HG03565 (cell line): Measurements from ENCODE around the gene RINT1.
"Not testable (repeated sequence)": the region's sequence is repeated elsewhere in the genome, so short reads cannot be mapped to it uniquely, and the experiment has no call there.

ENCODE experiments used
- ATAC-seq: cut with Tn5 transposase; IDR thresholded peaks from one replicate; pipeline ENCODE4 v1.9.1; 2021; ENCODE audit warnings: mild to moderate bottlenecking, moderate library complexity; ENCODE audit not compliant: unreplicated experiment

The RINT1 gene

GRCh38 chr7:105596866-105597265 lies 64.9 kb downstream of the RINT1 start:
- ATAC-seq = no peak

DNA sequence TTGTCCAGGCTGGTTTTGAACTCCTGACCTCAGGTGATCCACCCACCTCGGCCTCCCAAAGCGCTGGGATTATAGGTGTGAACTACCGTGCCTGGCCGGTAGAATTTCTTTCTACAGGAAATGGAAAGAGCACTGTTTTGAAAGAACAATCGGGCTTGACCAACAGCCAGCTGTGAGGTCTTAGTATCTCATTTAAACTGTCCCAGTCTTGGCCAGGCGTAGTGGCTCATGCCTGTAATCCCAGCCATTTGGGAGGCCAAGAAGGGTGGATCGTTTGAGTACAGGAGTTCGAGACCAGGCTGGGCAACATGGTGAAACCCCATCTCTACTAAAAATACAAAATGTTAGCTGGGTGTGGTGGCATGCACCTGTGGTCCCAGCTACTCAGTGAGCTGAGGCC lies 67.1 kb downstream of the RINT1 start:
- ATAC-seq = not testable (repeated sequence)

GRCh38 chr7:105599551-105599950 lies 67.5 kb downstream of the RINT1 start:
- ATAC-seq = no peak

DNA sequence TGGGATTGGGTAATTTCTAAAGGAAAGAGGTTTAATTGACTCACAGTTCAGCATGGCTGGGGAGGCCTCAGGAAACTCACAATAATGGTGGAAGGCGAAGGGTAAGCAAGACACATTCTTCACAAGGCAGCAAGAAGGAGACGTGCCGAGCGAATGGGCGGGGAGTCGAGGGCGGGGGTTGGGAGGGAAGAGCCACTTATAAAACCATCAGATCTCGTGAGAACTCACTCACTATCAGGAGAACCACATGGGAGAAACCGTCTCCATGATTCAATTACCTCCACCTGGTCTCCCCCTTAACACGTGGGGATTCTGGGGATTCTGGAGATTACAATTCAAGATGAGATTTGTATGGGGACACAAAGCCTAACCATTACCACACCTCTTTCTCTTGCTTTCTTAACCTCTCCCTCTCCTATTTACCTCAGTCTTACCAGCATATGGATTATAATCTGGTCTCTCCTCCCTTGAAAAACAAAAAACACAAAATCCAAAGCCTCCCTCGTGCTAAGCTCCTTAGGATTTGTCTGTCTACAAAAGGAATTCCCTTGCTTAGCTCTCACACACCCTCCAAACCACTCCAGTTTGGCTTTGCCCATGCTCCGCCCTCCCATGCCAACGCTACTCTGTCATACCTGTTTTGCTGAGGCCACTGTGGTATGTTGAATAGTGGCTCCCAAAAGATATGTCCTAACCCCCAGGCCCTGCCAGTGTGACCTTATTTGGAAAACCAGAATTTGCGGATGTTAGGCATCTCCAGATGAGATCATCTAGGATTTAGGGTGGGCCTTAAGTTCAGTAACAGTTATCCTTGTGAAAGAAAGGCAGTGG lies 68.9 kb downstream of the RINT1 start:
- no peak for ATAC-seq

GRCh38 chr7:105602325-105603305 lies 70.6 kb downstream of the RINT1 start:
- no peak for ATAC-seq

DNA sequence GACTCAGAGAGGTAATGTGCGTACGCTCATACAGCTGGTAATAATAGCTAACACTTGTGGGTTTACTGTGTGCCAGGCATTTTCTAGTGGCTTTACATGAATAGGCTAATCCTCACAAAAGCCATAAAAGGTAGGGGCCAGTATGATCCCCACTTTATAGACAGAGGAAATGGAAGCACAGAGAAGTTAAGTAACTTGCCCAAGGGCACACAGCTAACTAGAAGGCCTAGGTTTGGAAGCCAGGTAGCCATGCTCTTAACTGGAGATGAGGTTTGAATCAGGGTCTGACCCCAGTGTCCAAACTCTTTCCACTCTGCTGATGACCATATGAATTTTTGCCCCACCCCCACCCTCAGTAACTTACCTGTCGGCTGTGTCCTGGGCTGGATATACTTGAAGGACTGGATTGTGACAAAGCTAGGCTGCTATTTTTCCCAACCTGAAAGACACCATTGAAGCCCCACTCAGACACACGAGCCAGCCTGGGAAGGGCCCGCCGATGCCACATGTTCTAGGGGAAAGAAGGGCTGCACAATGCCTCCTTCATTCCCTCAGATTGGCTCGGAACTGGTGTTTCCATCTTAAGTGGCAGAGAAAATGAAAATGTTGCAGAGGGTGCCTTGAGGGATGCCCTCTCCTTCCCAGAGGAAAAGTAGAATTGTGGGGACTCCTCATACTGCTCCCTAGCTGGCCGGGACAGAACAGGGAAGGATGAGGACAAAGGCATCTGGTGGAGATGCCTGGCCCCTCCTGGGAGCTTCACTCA lies 78.3 kb downstream of the RINT1 start:
- ATAC-seq = no peak

DNA sequence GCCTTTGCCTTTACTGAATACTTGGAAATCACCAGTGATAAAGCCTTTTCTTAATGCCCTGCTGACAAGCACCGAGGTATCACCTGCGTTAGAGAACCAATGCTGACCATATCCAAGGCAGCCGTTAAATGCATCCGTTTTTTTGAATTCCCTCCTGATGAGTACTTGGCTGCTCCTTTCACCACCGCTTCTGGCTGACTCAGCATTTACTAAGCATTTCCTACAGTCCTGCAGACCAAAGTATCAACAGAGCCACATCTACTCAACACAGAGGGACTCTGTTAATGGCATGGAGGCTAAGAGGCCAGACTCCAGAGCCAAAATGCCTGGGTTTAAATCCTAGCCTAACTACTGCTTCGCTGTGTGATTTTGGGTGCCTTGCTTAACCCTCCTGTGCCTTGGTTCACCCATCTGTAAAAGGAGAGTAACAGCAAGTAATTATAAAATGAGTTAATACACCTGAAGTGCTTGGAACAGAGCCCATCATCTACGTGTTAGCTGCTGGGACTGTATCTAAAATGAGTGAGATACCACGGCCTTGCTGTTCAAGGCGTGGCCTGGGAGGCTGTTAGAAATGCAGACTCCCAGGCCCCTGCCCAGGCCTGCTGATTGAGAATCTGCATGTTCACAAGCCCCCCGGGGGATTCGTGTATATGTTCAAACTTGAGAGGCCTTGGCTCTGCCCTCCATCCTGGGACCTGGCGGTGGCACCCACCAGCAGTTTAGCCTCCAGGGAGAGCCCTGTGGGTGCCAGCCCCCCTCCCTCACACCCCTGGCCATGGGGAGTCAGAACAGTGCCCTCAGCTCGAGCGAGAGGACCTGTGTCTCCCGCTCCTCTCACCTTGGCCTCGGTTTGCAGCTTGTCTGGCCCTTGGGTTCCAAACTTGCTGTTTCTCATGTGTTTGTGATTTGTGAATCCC lies 80.1 kb downstream of the RINT1 start:
- no peak for ATAC-seq

DNA sequence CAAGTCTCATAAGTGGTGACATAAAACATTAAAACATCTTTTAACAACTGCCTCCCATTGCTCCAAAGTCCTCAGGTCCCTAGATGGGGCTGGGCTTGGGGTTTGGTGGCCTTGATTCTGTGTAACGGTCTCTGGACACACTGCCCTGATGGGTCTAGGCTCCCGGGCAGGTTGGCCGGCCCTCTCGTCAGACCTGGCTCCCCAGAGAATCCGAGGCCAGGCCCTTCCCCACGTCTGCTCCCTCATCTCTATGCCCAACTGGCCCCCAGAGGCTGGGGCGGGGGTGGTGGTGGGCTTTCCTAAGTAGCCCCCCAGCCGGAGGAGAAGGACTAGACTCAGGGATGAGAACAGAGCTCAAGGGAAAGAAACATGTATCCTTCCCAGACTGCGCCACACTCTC lies 80.8 kb downstream of the RINT1 start:
- no peak for ATAC-seq

DNA sequence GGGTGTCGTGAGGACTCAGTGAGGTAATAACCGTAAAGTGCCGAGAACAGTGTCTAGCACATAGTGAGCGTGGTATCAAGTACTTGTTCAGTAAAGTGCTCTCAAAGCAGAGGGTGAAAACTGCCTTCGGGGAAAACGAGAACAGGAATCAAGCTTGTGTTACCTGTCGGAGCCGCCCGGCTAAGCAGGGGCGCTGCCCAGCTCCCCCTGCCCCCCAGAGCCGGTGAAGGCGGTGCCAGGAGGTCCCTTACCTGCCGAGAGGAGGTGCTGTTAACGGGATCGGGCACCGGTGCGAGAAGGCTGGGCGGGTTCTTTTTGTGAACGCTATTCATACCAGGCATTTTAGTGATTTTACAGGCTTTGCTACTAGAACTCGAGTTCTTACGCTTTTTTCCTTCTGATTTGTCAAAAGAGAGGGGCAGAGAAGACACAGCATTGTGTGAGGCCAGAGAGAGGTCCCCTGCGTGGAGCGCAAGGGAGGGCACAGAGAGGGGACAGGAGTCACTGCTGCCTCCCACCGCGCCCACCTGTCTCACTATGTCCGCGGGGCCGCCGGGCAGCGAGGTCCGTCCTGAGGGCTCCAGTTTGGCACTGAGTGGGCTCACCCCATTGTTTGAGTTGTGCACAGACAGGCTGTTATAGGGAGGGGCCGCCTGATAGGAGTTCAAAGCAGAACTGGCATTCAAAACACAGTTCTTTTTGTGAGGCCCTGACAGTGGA lies 81.8 kb downstream of the RINT1 start:
- ATAC-seq = no peak

GRCh38 chr7:105614341-105614840 lies 82.4 kb downstream of the RINT1 start:
- no peak for ATAC-seq
